Measurements from ENCODE around the gene SLC35A4.
A peak's percentile ranks its signal among the peaks of the same experiment; 100 is the strongest.

The SLC35A4 gene

DNA sequence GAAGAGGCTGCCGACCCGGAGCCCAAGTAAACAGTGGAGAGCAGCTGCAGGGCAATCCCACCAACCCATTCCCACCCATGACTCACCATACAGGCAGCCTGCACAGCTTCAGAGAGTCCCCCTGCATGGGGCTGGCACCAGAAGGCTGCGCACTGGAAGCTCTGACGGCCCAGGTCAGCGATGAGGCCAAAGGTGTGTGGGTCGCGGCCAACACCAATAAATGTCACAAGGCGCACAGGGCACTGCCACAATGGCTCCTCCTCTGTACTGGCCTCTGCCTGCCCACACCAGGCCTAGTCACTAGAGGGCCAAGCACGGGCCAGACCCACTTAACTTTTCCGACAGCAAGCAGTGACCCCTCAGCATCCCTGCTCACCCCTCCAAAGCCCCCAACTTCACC is 4.4 kb upstream of the SLC35A4 start:
- Histone ChIP-seq H3K27ac (ENCODE audit: low read depth, low read length, severe bottlenecking) (no peak overlapping the region), H3K9me3 (ENCODE audit: control insufficient read depth, low read length) (no peaks in the 10 kb centered on the region), H3K36me3 (ENCODE audit: control insufficient read depth, insufficient read depth, low read length) (peaks cover 26% of the 10 kb centered on the region), H3K4me1 (ENCODE audit: control insufficient read depth, insufficient read depth, low read length, poor library complexity, severe bottlenecking) (peaks cover 14% of the 10 kb centered on the region), H3K4me3 (ENCODE audit: extremely low read depth, insufficient read depth, low read length, poor library complexity, severe bottlenecking) (no peak overlapping the region)
- 93 to 94% methylated on average over 7 to 10 of the region's 10 CpGs for WGBS, 2 experiments (ENCODE audit: insufficient coverage in 2 of 2)

DNA sequence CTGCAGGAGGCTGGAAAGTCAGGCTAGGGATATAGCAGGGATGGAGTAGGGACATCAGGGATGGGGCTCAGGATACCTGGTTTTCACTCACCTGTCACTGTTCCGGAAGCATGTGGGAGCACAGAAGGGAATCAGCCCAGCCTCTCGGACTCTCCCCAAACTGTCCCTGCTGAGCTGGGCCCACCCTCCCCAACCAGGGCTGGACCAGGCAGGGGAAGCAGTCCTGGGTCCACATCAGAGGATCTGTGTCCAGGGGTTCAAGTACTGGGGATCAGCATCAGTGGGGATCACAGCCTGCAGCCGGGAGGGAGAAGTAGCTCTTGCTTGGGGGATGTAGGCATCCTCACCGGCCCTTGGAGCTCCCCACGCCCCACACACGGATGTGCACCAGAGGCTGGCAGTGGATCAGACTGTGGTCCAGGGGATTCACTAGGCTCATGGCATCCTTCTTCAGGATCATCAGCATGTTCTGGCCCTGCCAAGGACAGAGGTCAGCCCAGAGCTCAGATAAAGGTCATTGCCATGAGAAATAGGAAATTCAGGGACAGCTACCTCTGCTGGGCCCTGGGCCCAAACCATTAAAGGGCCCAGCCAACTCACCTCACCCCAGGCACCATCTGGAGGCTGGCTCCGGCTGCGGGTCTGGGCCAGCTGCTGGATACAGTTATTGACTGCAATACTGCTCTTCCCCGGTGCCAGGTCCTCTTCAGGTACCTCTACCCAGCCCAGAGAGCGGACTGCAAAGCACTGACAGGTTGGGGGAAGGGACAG is 2.7 kb upstream of the SLC35A4 start:
- WGBS, 2 experiments (ENCODE audit: insufficient coverage in 2 of 2): 89 to 100% methylated on average over 7 to 8 of the region's 10 CpGs
- peaks cover 31% of the 10 kb centered on the region for H3K36me3 ChIP-seq (ENCODE audit: control insufficient read depth, insufficient read depth, low read length)
- peaks cover 12% of the 10 kb centered on the region for H3K4me1 ChIP-seq (ENCODE audit: control insufficient read depth, insufficient read depth, low read length, poor library complexity, severe bottlenecking)
- H3K4me3 ChIP-seq (ENCODE audit: extremely low read depth, insufficient read depth, low read length, poor library complexity, severe bottlenecking): no peak overlapping the region
- no peaks in the 10 kb centered on the region for H3K9me3 ChIP-seq (ENCODE audit: control insufficient read depth, low read length)
- H3K27ac ChIP-seq (ENCODE audit: low read depth, low read length, severe bottlenecking): no peak overlapping the region

DNA sequence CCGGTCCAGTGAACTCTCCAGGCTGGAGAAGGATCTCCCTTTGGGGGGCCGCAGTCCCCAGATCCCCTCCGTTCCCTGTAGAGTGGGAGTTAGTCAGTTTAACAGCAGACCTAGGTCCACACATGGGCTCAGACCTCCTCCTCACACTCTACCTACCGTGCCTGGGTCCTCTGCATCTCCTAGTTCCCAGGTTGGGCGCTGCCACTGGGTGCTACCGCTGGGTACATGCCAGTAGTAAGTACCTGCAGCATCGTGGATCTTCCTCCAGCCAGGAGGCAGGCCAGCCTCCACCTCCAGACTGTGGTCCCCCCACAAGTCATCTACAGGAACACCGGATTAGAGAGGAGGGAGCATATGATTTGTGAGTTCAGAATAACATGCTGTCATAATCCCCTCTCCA is 1.0 kb upstream of the SLC35A4 start:
- Histone ChIP-seq H3K9me3 (ENCODE audit: control insufficient read depth, low read length) (no peaks in the 10 kb centered on the region), H3K36me3 (ENCODE audit: control insufficient read depth, insufficient read depth, low read length) (peaks cover 36% of the 10 kb centered on the region), H3K4me3 (ENCODE audit: extremely low read depth, insufficient read depth, low read length, poor library complexity, severe bottlenecking) (peak overlapping the region; percentile 72), H3K4me1 (ENCODE audit: control insufficient read depth, insufficient read depth, low read length, poor library complexity, severe bottlenecking) (peaks cover 12% of the 10 kb centered on the region), H3K27ac (ENCODE audit: low read depth, low read length, severe bottlenecking) (no peak overlapping the region)
- WGBS, 2 experiments (ENCODE audit: insufficient coverage in 2 of 2): 92 to 97% methylated on average over 4 of the region's 8 CpGs

DNA sequence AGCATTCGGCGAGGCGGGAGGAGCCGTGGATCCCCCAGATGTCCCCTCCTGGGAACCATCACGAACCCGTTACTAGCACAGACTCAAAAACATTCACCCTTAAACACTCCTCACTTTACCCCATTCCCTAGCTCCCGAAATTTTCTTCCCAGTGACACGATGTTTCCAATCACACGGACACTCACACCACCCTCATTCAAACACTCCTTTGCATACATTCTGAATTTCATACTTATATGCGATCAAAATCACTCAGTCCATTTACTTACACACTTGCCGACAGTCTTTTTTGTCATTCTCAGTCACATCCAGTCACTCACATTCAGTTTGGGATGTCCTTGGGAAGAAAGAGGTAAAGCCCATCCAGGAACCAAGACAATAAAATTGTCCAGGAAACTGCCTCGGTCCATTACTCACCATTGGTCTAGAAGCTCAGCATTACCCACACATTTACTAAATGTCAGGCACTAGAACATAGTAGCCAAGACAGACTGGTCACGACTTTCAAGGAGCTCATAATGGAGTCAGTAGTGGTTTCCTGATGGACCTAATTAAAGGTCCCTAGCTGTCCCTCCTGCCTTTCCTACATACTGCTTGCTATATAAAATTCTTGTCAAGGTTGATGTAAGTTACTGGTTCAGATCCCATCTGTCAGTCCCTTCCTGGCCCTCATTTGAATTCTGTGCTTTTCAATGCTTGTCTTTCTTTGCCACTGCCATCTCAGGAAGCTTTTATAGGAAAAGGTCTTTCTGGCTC is 574 bp downstream of the SLC35A4 start:
- Histone ChIP-seq H3K4me1 (ENCODE audit: control insufficient read depth, insufficient read depth, low read length, poor library complexity, severe bottlenecking) (peaks cover 12% of the 10 kb centered on the region), H3K9me3 (ENCODE audit: control insufficient read depth, low read length) (no peaks in the 10 kb centered on the region), H3K36me3 (ENCODE audit: control insufficient read depth, insufficient read depth, low read length) (peaks cover 29% of the 10 kb centered on the region), H3K27ac (ENCODE audit: low read depth, low read length, severe bottlenecking) (peak overlapping the region; percentile 94), H3K4me3 (ENCODE audit: extremely low read depth, insufficient read depth, low read length, poor library complexity, severe bottlenecking) (peak overlapping the region; percentile 72)
- 3 to 5% methylated on average over 8 to 12 of the region's 13 CpGs for WGBS, 2 experiments (ENCODE audit: insufficient coverage in 2 of 2)

DNA sequence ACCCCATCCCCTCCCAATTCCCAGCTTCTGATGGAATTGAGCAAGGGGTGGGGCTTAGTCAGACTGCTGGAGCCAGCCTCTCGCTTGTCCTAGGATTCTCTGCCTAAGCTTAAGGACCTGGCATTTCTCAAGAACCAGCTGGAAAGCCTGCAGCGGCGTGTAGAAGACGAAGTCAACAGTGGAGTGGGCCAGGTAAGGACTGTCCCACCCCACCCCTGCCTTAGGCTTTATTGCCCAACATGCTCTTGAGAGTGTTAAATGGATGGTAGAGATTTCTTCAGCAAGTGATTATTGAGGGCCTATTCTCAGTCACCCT is 1.1 kb downstream of the SLC35A4 start:
- Histone ChIP-seq H3K4me1 (ENCODE audit: control insufficient read depth, insufficient read depth, low read length, poor library complexity, severe bottlenecking) (peaks cover 12% of the 10 kb centered on the region), H3K4me3 (ENCODE audit: extremely low read depth, insufficient read depth, low read length, poor library complexity, severe bottlenecking) (peak overlapping the region; percentile 72), H3K9me3 (ENCODE audit: control insufficient read depth, low read length) (no peaks in the 10 kb centered on the region), H3K36me3 (ENCODE audit: control insufficient read depth, insufficient read depth, low read length) (peaks cover 29% of the 10 kb centered on the region), H3K27ac (ENCODE audit: low read depth, low read length, severe bottlenecking) (no peak overlapping the region)
- WGBS, 2 experiments (ENCODE audit: insufficient coverage in 2 of 2): 89 to 100% methylated on average over 1 to 3 of the region's 4 CpGs

DNA sequence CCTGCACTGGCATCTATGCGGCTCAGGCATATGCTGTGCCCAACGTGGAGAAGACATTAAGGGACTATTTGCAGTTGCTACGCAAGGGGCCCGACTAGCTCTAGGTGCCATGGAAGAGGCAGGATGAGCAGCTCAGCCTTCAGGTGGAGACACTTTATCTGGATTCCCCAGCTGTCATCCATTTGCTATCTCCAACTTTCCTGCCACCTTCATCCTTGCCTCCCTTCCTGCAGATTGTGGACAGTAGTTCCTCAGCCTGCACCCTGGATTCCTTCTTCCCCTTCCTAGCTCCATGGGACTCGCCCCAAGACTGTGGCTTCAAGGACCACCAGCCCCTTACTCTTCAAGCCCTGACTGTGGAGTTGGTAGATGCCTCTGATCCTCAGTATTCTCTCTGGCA is 2.0 kb downstream of the SLC35A4 start:
- no peak overlapping the region for H3K4me3 ChIP-seq (ENCODE audit: extremely low read depth, insufficient read depth, low read length, poor library complexity, severe bottlenecking)
- peaks cover 12% of the 10 kb centered on the region for H3K4me1 ChIP-seq (ENCODE audit: control insufficient read depth, insufficient read depth, low read length, poor library complexity, severe bottlenecking)
- H3K27ac ChIP-seq (ENCODE audit: low read depth, low read length, severe bottlenecking): no peak overlapping the region
- WGBS, 2 experiments (ENCODE audit: insufficient coverage in 2 of 2): 96% methylated on average over 4 to 5 of the region's 5 CpGs
- no peaks in the 10 kb centered on the region for H3K9me3 ChIP-seq (ENCODE audit: control insufficient read depth, low read length)
- H3K36me3 ChIP-seq (ENCODE audit: control insufficient read depth, insufficient read depth, low read length): peaks cover 28% of the 10 kb centered on the region

DNA sequence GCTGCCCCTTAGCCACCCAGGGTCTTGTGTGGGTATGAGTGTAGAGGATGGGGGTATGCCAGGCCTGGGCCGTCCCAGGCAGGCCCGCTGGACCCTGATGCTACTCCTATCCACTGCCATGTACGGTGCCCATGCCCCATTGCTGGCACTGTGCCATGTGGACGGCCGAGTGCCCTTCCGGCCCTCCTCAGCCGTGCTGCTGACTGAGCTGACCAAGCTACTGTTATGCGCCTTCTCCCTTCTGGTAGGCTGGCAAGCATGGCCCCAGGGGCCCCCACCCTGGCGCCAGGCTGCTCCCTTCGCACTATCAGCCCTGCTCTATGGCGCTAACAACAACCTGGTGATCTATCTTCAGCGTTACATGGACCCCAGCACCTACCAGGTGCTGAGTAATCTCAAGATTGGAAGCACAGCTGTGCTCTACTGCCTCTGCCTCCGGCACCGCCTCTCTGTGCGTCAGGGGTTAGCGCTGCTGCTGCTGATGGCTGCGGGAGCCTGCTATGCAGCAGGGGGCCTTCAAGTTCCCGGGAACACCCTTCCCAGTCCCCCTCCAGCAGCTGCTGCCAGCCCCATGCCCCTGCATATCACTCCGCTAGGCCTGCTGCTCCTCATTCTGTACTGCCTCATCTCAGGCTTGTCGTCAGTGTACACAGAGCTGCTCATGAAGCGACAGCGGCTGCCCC is 2.6 kb downstream of the SLC35A4 start:
- H3K36me3 ChIP-seq (ENCODE audit: control insufficient read depth, insufficient read depth, low read length): peaks cover 26% of the 10 kb centered on the region
- WGBS, 2 experiments (ENCODE audit: insufficient coverage in 2 of 2): 96 to 98% methylated on average over 21 of the region's 22 CpGs
- H3K9me3 ChIP-seq (ENCODE audit: control insufficient read depth, low read length): no peaks in the 10 kb centered on the region
- H3K4me3 ChIP-seq (ENCODE audit: extremely low read depth, insufficient read depth, low read length, poor library complexity, severe bottlenecking): no peak overlapping the region
- peaks cover 12% of the 10 kb centered on the region for H3K4me1 ChIP-seq (ENCODE audit: control insufficient read depth, insufficient read depth, low read length, poor library complexity, severe bottlenecking)
- no peak overlapping the region for H3K27ac ChIP-seq (ENCODE audit: low read depth, low read length, severe bottlenecking)

DNA sequence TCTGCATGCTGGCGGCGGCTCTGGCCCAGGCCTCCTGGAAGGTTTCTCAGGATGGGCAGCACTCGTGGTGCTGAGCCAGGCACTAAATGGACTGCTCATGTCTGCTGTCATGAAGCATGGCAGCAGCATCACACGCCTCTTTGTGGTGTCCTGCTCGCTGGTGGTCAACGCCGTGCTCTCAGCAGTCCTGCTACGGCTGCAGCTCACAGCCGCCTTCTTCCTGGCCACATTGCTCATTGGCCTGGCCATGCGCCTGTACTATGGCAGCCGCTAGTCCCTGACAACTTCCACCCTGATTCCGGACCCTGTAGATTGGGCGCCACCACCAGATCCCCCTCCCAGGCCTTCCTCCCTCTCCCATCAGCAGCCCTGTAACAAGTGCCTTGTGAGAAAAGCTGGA is 3.2 kb downstream of the SLC35A4 start:
- H3K4me3 ChIP-seq (ENCODE audit: extremely low read depth, insufficient read depth, low read length, poor library complexity, severe bottlenecking): no peak overlapping the region
- no peak overlapping the region for H3K27ac ChIP-seq (ENCODE audit: low read depth, low read length, severe bottlenecking)
- H3K4me1 ChIP-seq (ENCODE audit: control insufficient read depth, insufficient read depth, low read length, poor library complexity, severe bottlenecking): peaks cover 12% of the 10 kb centered on the region
- no peaks in the 10 kb centered on the region for H3K9me3 ChIP-seq (ENCODE audit: control insufficient read depth, low read length)
- H3K36me3 ChIP-seq (ENCODE audit: control insufficient read depth, insufficient read depth, low read length): peaks cover 26% of the 10 kb centered on the region
- 94 to 98% methylated on average over 10 to 11 of the region's 13 CpGs for WGBS, 2 experiments (ENCODE audit: insufficient coverage in 2 of 2)

DNA sequence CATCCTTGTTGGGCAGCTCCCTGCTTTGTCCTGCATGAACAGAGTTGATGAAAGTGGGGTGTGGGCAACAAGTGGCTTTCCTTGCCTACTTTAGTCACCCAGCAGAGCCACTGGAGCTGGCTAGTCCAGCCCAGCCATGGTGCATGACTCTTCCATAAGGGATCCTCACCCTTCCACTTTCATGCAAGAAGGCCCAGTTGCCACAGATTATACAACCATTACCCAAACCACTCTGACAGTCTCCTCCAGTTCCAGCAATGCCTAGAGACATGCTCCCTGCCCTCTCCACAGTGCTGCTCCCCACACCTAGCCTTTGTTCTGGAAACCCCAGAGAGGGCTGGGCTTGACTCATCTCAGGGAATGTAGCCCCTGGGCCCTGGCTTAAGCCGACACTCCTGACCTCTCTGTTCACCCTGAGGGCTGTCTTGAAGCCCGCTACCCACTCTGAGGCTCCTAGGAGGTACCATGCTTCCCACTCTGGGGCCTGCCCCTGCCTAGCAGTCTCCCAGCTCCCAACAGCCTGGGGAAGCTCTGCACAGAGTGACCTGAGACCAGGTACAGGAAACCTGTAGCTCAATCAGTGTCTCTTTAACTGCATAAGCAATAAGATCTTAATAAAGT is 3.9 kb downstream of the SLC35A4 start:
- H3K4me1 ChIP-seq (ENCODE audit: control insufficient read depth, insufficient read depth, low read length, poor library complexity, severe bottlenecking): peaks cover 11% of the 10 kb centered on the region
- H3K9me3 ChIP-seq (ENCODE audit: control insufficient read depth, low read length): no peaks in the 10 kb centered on the region
- 93 to 100% methylated on average over 2 of the region's 2 CpGs for WGBS, 2 experiments (ENCODE audit: insufficient coverage in 2 of 2)
- peaks cover 26% of the 10 kb centered on the region for H3K36me3 ChIP-seq (ENCODE audit: control insufficient read depth, insufficient read depth, low read length)
- no peak overlapping the region for H3K27ac ChIP-seq (ENCODE audit: low read depth, low read length, severe bottlenecking)
- no peak overlapping the region for H3K4me3 ChIP-seq (ENCODE audit: extremely low read depth, insufficient read depth, low read length, poor library complexity, severe bottlenecking)

DNA sequence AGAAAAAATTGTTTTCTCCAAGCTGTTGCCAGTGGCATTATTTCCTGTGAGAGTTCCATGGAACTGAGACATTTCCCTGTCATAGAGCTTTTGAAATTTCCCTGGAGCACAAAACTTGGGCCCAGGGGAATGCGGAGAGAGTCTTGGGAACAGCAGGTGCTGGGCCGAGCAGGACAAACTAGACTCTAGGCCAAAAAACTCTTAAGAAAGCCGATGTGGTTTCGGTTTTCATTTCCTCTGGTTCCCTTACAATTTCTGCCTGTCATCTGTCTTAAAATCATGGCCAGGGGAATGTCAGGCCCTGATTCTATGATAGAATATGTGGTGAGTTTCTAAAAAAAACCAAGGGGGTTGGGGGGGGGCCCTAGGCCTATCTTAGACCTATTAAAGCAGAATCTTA is 4.6 kb downstream of the SLC35A4 start:
- no peak overlapping the region for H3K27ac ChIP-seq (ENCODE audit: low read depth, low read length, severe bottlenecking)

More for the DNA sequence above, 4.6 kb downstream of the SLC35A4 start:
- H3K4me1 ChIP-seq (ENCODE audit: control insufficient read depth, insufficient read depth, low read length, poor library complexity, severe bottlenecking): peaks cover 6% of the 10 kb centered on the region
- peaks cover 26% of the 10 kb centered on the region for H3K36me3 ChIP-seq (ENCODE audit: control insufficient read depth, insufficient read depth, low read length)
- no peak overlapping the region for H3K4me3 ChIP-seq (ENCODE audit: extremely low read depth, insufficient read depth, low read length, poor library complexity, severe bottlenecking)
- H3K9me3 ChIP-seq (ENCODE audit: control insufficient read depth, low read length): no peaks in the 10 kb centered on the region
- WGBS, 2 experiments (ENCODE audit: insufficient coverage in 2 of 2): 95 to 100% methylated on average over 4 of the region's 4 CpGs
